Erythroblast (primary cell): ENCODE measurements around the gene B3GNT9.

Experiments
- GATA1 ChIP-seq: IDR thresholded peaks from 2 replicates; pipeline ENCODE4 v1.6.1; 2011; ENCODE audit warnings: low read depth, mild to moderate bottlenecking, control low read depth, low read length, moderate library complexity
- POLR2A ChIP-seq: IDR thresholded peaks from 2 replicates; pipeline ENCODE4 v1.6.1; 2011; ENCODE audit warnings: mild to moderate bottlenecking, low read length

- TF ChIP-seq POLR2A, result no peak
- no peak for TF ChIP-seq GATA1
Observed at GRCh38 chr16:67151431-67152097, 766 bp upstream of the B3GNT9 start.
